Stimulated activated CD4-positive, alpha-beta T cell treated with anti-CD3 and anti-CD28 coated beads, Interleukin-4, amount 100 ng/mL, for 24 hours (primary cell): Measurements from ENCODE around the gene NEDD4L.
"Not testable (repeated sequence)": the region's sequence is repeated elsewhere in the genome, so short reads cannot be mapped to it uniquely, and the experiment has no call there.

Experiments
- DNase-seq: peaks from one replicate; pipeline ENCODE4 v3.0.0-alpha.2; 2020

Gene NEDD4L

GRCh38 chr18:58360324-58360723 lies 316.3 kb downstream of the NEDD4L start:
- no peak for DNase-seq

- DNase-seq, result no peak
Observed at GRCh38 chr18:58361212-58361611, 317.2 kb downstream of the NEDD4L start.

- no peak for DNase-seq
Observed at GRCh38 chr18:58362027-58362575, 318.1 kb downstream of the NEDD4L start.

- DNase-seq, result no peak
Observed at GRCh38 chr18:58362829-58363271, 318.8 kb downstream of the NEDD4L start.

GRCh38 chr18:58363767-58364540 lies 319.9 kb downstream of the NEDD4L start:
- DNase-seq, result no peak

GRCh38 chr18:58364876-58365528 lies 321.0 kb downstream of the NEDD4L start:
- no peak for DNase-seq

- DNase-seq, result no peak
Observed at GRCh38 chr18:58367425-58368140, 323.6 kb downstream of the NEDD4L start.

- no peak for DNase-seq
Observed at GRCh38 chr18:58369616-58370015, 325.6 kb downstream of the NEDD4L start.

- no peak for DNase-seq
Observed at GRCh38 chr18:58370038-58370580, 326.1 kb downstream of the NEDD4L start.

GRCh38 chr18:58370612-58371011 lies 326.6 kb downstream of the NEDD4L start:
- DNase-seq, result no peak

GRCh38 chr18:58373481-58373880 lies 329.5 kb downstream of the NEDD4L start:
- DNase-seq, result no peak

- no peak for DNase-seq
Observed at GRCh38 chr18:58375051-58375450, 331.0 kb downstream of the NEDD4L start.

GRCh38 chr18:58378411-58379379 lies 334.7 kb downstream of the NEDD4L start:
- DNase-seq, result no peak

GRCh38 chr18:58379443-58379842 lies 335.4 kb downstream of the NEDD4L start:
- DNase-seq, result no peak

- DNase-seq, result not testable (repeated sequence)
Observed at GRCh38 chr18:58380113-58380512, 336.1 kb downstream of the NEDD4L start.

- no peak for DNase-seq
Observed at GRCh38 chr18:58381676-58382411, 337.8 kb downstream of the NEDD4L start.

GRCh38 chr18:58382446-58382845 lies 338.4 kb downstream of the NEDD4L start:
- no peak for DNase-seq

GRCh38 chr18:58385472-58385871 lies 341.4 kb downstream of the NEDD4L start:
- DNase-seq, result no peak

GRCh38 chr18:58386780-58387179 lies 342.8 kb downstream of the NEDD4L start:
- no peak for DNase-seq

GRCh38 chr18:58387716-58388115 lies 343.7 kb downstream of the NEDD4L start:
- no peak for DNase-seq

GRCh38 chr18:58388736-58389135 lies 344.7 kb downstream of the NEDD4L start:
- DNase-seq, result no peak
